Bronchial epithelial cell (primary cell): ENCODE measurements around the gene SRPX. TPM values are rescaled to one million over a fixed set of nuclear protein-coding genes. Genes with fewer than 3 reads are reported as not detected.

ENCODE experiments used
- DNase-seq: peaks from one replicate; pipeline ENCODE4 v3.0.0-alpha.2; 2010; ENCODE audit warnings: low read depth
- FAIRE-seq: peaks from 2 replicates; lab custom pipeline; 2011; peaks lifted over from hg19 to GRCh38; lab: Jason Lieb, UNC
- H3K27me3 ChIP-seq: 2 replicates; pipeline ENCODE4 v1.5.1; 2011; ENCODE audit warnings: low read length; ENCODE audit not compliant: control insufficient read depth, insufficient read depth
- H3K36me3 ChIP-seq: 2 replicates; pipeline ENCODE4 v1.5.1; 2011; ENCODE audit warnings: low read length; ENCODE audit not compliant: control insufficient read depth, insufficient read depth
- H3K4me3 ChIP-seq: 2 replicates; pipeline ENCODE4 v1.5.1; 2011; ENCODE audit warnings: mild to moderate bottlenecking, low read depth, low read length, control low read depth
- total RNA-seq: library from RNA; depleted of rRNA; stranded (reverse); fragments of >200 nt; gene quantifications from 2 replicates; pipeline ENCODE4 v1.2.1, GENCODE V29; 2014
- TF ChIP-seq, protein P1 (sequence below): IDR thresholded peaks from 2 replicates; pipeline ENCODE4 v1.5.1; 2011; ENCODE audit warnings: mild to moderate bottlenecking, moderate library complexity, low read length, control low read depth, inconsistent platforms; ENCODE audit not compliant: insufficient read depth, severe bottlenecking

The SRPX gene
- total RNA-seq, 1 donor from 2014 or later: 2.4 TPM

DNA sequence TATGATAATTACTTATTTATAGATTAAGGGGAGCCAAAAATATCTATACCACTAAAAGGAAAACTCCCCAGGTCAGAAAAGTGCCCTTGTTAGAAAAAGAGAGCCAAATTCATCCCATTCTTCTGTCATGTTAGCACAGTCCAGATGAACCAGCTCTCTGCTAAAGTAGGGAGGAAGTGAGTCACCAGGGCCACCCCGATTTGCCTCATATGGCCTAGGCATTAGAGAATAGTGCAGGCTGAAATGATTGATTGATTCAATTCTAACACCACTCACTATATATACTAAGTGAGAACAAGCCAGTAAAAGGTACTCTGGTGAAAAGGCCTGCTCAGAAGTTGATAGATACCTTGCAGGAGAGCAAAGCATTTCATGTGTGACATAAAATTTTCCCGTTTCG, 94.5 kb downstream of the SRPX start:
- DNase-seq: peak; percentile 15
- no peaks in the 10 kb centered on the region for H3K27me3 ChIP-seq
- no peak for FAIRE-seq
- TF ChIP-seq, protein P1, sequence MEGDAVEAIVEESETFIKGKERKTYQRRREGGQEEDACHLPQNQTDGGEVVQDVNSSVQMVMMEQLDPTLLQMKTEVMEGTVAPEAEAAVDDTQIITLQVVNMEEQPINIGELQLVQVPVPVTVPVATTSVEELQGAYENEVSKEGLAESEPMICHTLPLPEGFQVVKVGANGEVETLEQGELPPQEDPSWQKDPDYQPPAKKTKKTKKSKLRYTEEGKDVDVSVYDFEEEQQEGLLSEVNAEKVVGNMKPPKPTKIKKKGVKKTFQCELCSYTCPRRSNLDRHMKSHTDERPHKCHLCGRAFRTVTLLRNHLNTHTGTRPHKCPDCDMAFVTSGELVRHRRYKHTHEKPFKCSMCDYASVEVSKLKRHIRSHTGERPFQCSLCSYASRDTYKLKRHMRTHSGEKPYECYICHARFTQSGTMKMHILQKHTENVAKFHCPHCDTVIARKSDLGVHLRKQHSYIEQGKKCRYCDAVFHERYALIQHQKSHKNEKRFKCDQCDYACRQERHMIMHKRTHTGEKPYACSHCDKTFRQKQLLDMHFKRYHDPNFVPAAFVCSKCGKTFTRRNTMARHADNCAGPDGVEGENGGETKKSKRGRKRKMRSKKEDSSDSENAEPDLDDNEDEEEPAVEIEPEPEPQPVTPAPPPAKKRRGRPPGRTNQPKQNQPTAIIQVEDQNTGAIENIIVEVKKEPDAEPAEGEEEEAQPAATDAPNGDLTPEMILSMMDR: no peak
- no peaks in the 10 kb centered on the region for H3K36me3 ChIP-seq
- no peak overlapping the region for H3K4me3 ChIP-seq

DNA sequence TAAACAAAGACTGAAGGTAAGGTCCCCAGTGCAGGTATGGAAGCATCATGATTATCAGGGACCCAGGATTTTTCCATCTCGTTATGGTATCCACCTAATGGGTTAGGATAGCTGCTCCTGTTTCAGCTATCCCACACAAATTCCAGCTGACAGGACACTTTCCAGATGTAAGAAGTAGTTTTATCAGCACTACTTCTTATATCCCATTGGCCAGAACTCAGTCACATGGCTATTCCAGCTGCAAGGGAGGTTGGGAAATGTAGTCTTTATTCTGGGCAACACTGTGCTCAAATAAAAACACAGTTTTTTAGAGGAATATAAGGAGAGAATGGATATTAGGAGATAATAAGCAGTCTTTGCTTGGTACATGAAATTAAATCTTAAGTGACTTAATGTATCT, 96.7 kb downstream of the SRPX start:
- no peak overlapping the region for H3K4me3 ChIP-seq
- FAIRE-seq (no peak), DNase-seq (no peak)
- H3K27me3 ChIP-seq: no peaks in the 10 kb centered on the region
- H3K36me3 ChIP-seq: no peaks in the 10 kb centered on the region
- TF ChIP-seq, protein P1: no peak

DNA sequence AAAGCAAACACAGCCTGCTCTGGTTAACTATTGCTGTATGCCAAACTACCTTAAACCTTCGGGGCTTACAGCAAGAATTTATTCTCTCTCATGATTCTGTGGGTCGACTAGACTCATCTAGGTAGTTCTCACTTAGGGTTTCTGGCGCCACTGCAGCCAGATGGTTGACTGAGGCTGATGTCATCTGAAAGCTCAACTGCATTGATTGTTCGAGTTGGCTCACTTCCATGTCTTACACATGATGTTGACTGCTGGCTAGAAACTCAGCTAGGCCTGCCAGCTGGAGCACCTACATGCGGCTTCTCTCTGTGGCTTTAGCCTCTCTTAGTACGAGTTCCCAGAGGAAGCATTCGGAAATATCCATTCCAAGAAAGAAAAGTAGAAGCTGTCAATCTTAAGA, 103.2 kb downstream of the SRPX start:
- TF ChIP-seq, protein P1: no peak
- Histone ChIP-seq H3K4me3 (no peak overlapping the region), H3K27me3 (no peaks in the 10 kb centered on the region), H3K36me3 (no peaks in the 10 kb centered on the region)
- no peak for FAIRE-seq
- DNase-seq: no peak

DNA sequence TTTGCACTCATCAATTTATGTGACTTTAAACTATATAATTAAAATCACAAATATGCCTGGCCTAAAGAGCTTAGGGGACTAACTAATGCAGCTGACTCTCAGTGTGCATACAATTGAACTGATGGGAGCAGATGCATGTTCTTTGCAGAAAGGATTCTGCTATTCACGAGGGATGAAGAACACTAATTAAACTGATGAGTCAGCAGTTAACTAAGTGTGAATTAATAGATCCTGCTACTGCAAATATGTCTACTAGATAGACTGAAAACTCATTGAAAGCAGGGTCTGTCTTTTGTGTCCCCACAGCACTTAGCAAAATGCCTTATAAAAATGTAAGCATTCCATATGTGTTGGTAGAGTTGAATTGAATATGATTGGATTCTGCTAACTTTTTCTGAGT, 104.0 kb downstream of the SRPX start:
- FAIRE-seq (no peak), DNase-seq (no peak)
- Histone ChIP-seq H3K27me3 (no peaks in the 10 kb centered on the region), H3K36me3 (no peaks in the 10 kb centered on the region), H3K4me3 (no peak overlapping the region)
- TF ChIP-seq, protein P1: no peak

DNA sequence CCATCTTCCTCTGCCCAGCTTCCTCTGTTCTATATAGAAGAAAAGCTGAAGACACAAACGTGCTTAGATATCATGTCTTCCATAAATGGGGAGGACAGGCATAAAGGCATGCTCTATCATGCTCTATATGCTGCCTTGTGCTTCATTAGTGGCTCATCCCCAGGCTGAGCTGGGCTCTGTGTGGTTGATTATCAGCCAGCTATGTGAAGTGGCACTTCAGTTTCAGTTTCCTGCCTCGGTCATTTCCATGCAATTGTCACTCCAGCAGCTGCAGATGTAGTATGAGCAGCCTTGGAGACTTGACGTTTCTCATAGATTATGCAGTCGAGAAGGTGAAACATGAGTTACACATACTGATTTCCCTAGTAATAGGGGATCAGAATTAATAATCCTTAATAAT, 108.1 kb downstream of the SRPX start:
- Histone ChIP-seq H3K36me3 (no peaks in the 10 kb centered on the region), H3K4me3 (no peak overlapping the region), H3K27me3 (no peaks in the 10 kb centered on the region)
- TF ChIP-seq, protein P1: no peak
- no peak for DNase-seq
- no peak for FAIRE-seq

DNA sequence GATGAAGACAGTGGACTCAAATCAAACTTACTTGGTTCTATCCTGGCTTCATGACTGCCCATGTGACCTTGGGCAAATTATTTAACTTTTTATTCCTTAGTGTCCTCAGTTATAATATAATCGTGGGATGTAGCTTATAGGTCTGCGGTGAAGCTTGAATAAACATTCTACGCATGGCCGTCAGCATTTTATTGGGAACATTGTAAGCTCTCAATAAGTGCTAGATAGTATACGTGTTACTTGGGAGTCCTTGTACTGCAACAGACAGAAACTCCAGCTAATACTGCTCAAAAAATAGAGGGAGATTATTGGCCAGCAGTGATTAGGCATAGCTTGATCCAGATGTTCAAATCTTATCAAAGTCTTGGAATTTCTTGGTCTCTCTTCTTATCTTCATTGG, 109.5 kb downstream of the SRPX start:
- TF ChIP-seq, protein P1: no peak
- Histone ChIP-seq H3K36me3 (no peaks in the 10 kb centered on the region), H3K27me3 (no peaks in the 10 kb centered on the region), H3K4me3 (no peak overlapping the region)
- no peak for DNase-seq
- no peak for FAIRE-seq
